ENCODE data around the gene ARHGEF10L.

The ARHGEF10L gene

GRCh38 chr1:17746920-17747319 is 207.4 kb downstream of the ARHGEF10L start:
- no peak for DNase-seq
